Measurements from ENCODE around the gene IFT52. TPM values are rescaled to one million over a fixed set of nuclear protein-coding genes. Genes with fewer than 3 reads are reported as not detected.

The IFT52 gene
- total and polyA plus RNA-seq, 2 of the 8 experiments (the other 6 are each of a cell fraction or from before 2014, with no cell fraction given), result 35.6 to 40.4 TPM

DNA sequence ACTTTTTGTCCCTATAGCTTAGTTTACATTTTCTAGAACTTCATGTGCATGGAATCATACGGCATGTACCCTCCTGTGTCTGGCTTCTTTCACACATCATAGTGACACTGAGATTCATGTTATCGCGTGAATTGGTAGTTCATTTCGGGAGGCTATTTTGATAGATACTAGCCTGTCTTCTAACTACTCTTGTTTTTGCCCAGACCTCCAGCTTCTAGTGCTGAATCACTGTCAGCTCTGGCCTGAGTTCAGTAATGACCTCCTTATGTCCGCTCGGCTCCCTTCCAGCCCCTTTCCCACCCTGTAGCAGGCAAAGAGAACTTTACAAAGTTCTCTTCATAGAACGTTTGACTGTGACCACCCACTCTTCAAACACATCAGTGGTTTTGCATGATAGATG is 90.2 kb downstream of the IFT52 start:
- Histone ChIP-seq H2BK20ac (ENCODE audit: low read length) (no peak overlapping the region), H2AK5ac (ENCODE audit: low read depth, low read length) (no peak overlapping the region), H2BK120ac (replicated peaks; ENCODE audit: low read depth, low read length) (no peak overlapping the region), H3K23me2 (ENCODE audit: low read depth, low read length) (no peaks in the 10 kb centered on the region), H3K4me2 (ENCODE audit: insufficient read depth in 1 of 2, low read depth in 2 of 2, low read length in 2 of 2) (no peak overlapping the region), H3K14ac (ENCODE audit: insufficient read length) (no peak overlapping the region), H3K56ac (replicated peaks; ENCODE audit: insufficient read length, low read depth, low read length) (no peak overlapping the region), H3K27me3 (replicated peaks in 1 of 4; ENCODE audit: control insufficient read depth in 3 of 4, extremely low read depth in 1 of 4, insufficient read depth in 3 of 4, low read length in 3 of 4) (no peaks in the 10 kb centered on the region), H2BK12ac (ENCODE audit: low read depth, low read length) (no peak overlapping the region), H3K27ac (ENCODE audit: low read depth, low read length) (no peak overlapping the region), H2AFZ (ENCODE audit: low read length) (no peak overlapping the region), H2BK15ac (ENCODE audit: low read length) (no peak overlapping the region), H3K9ac (replicated peaks in 1 of 4; ENCODE audit: extremely low read depth in 1 of 4, low read depth in 3 of 4, low read length in 3 of 4) (no peak overlapping the region), H3K9me3 (ENCODE audit: insufficient read depth in 2 of 2, low read depth in 1 of 2, low read length in 1 of 2) (no peaks in the 10 kb centered on the region), H3K4me1 (replicated peaks in 1 of 4; ENCODE audit: control insufficient read depth in 3 of 4, insufficient read depth in 4 of 4, low read length in 3 of 4) (no peaks in the 10 kb centered on the region), H4K20me1 (replicated peaks in 1 of 2; ENCODE audit: control insufficient read depth in 1 of 2, insufficient read depth in 2 of 2, low read length in 2 of 2) (peaks cover 2 to 15% of the 10 kb centered on the region in 2 experiments), H3K36me3 (ENCODE audit: control insufficient read depth in 2 of 4, insufficient read depth in 4 of 4, low read length in 3 of 4) (peaks cover 11 to 33% (median 17%) of the 10 kb centered on the region in 4 experiments), H2BK5ac (ENCODE audit: low read depth, low read length) (no peak overlapping the region), H3K23ac (ENCODE audit: insufficient read length) (no peak overlapping the region), H4K8ac (ENCODE audit: extremely low read depth, insufficient read depth, low read length) (no peak overlapping the region), H4K5ac (ENCODE audit: insufficient read length, low read depth, low read length) (no peak overlapping the region), H3K79me1 (ENCODE audit: low read depth, low read length) (peaks cover 19% of the 10 kb centered on the region; the same call in 1 of the 2 replicates), H3K79me2 (ENCODE audit: control insufficient read depth in 1 of 2, insufficient read depth in 2 of 2, low read length in 2 of 2) (peaks cover 8 to 40% of the 10 kb centered on the region in 2 experiments; a peak in 3 of 4 replicates), H4K91ac (replicated peaks; ENCODE audit: insufficient read length, low read length) (no peak overlapping the region), H3K18ac (ENCODE audit: extremely low read depth, low read length) (no peak overlapping the region), H3K4ac (replicated peaks; ENCODE audit: insufficient read length, low read depth, low read length) (no peak overlapping the region), H3K4me3 (ENCODE audit: extremely low read depth in 1 of 4, insufficient read depth in 2 of 4, low read depth in 3 of 4, low read length in 4 of 4) (no peak overlapping the region)
- POLR2A ChIA-PET (ENCODE audit: partially characterized antibody), result interaction anchor here (1.1 to 4.0 kb wide), 4 partner anchors 10 to 155 kb away, joined by 4 to 15 read pairs (median 6); no protein-coding TSS in a partner anchor
- FAIRE-seq (no peak), DNase-seq (ENCODE audit: low read depth in 1 of 2, low spot score in 2 of 2) (no peak)
- TF ChIP-seq POLR2A (IDR thresholded peaks at IDR 0.05; ENCODE audit: control extremely low read depth in 1 of 2, low read depth in 2 of 2, low read length in 2 of 2) (no peak), HDAC2 (IDR thresholded peaks at IDR 0.05; ENCODE audit: borderline replicate concordance in 1 of 2, low read depth in 2 of 2, low read length in 2 of 2) (no peak), TAF1 (IDR thresholded peaks at IDR 0.05; ENCODE audit: low read depth, low read length) (no peak)
- TF ChIP-seq, protein P1, sequence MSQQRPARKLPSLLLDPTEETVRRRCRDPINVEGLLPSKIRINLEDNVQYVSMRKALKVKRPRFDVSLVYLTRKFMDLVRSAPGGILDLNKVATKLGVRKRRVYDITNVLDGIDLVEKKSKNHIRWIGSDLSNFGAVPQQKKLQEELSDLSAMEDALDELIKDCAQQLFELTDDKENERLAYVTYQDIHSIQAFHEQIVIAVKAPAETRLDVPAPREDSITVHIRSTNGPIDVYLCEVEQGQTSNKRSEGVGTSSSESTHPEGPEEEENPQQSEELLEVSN (IDR thresholded peaks at IDR 0.05), result no peak
- WGBS, 2 experiments (ENCODE audit: extremely low coverage in 1 of 2, insufficient coverage in 1 of 2, insufficient read length in 1 of 2, insufficient replicate concordance in 2 of 2, low coverage in 1 of 2, low lambda C conversion rate in 2 of 2, missing lambda C conversion rate in 1 of 2), result 96% methylated on average over 7 of the region's 7 CpGs; no CpG with 5 or more reads in 1 of the 2 experiments
- CTCF ChIA-PET (ENCODE audit: partially characterized antibody), result interaction anchor here (0.7 to 1.5 kb wide), 4 partner anchors 11 to 144 kb away, joined by 3 to 5 read pairs (median 3); no protein-coding TSS in a partner anchor

Data from H1 (cell line).